ENCODE results near the gene CELF4.

DNA sequence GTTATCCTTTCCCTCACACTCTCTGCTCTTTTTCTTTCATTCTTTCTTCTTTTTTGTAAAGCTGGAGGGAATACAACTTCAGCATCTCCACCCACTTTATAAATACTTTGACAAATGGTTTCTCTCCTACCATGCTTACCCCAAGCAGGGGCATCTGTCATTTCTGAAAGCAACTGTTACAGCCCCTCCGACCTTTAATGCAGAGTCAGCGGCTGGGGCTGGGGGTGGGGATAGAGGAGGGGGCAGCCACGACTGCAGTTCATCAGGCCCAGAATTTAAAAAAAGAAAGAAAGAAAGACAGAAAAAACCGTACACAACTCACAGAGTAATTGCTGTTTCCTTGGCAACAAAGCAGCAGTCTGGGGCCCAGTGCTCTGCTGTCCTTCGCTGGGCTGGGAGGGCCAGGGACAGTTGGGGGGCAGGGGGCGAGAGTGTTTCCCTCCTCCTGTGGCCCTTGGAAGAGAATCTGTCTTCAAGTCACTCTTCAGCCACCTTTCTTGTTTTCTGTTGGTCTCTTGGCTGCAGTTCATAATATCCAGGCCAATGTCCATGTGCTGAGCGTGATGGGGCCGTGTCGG is 53.8 kb downstream of the CELF4 start:
- TF ChIP-seq POLR2AphosphoS5 (IDR thresholded peaks at IDR 0.05) (no peak), POLR2A (IDR thresholded peaks at IDR 0.05) (no peak)
